K562 (cell line): ENCODE measurements around the gene RINT1. TPM values are rescaled to one million over a fixed set of nuclear protein-coding genes. Genes with fewer than 3 reads are reported as not detected.

Experiments
- ATAC-seq: fragments of 200-7000 bp; cut with Tn5 transposase; 3 replicates; pipeline ENCODE4 v1.9.1; 2020; ENCODE audit warnings: moderate library complexity
- BruUV-seq: library from RNA; stranded (reverse); fragments of 400-500 nt; replicated peaks from 2 replicates; lab custom pipeline; 2021; lab: Mats Ljungman, UMichigan
- CTCF ChIA-PET: fragments of 300-600 bp; formaldehyde crosslinking; extraction: SDS; loops from one replicate; lab custom pipeline; 2021; ENCODE audit warnings: low intra/inter-chr PET ratio; lab: Yijun Ruan, JAX
- POLR2A ChIA-PET: fragments of 300-600, 350-650 bp; sonication (Branson Sonifier 250); formaldehyde crosslinking; extraction: SDS; loops from one replicate; lab custom pipeline; 2021; ENCODE audit warnings: antibody characterized with exemption, inconsistent platforms; lab: Yijun Ruan, JAX
- DNase-seq, 4 experiments: peaks; one replicate each; pipeline versions ENCODE4 v3.0.0 to v3.0.0-alpha.2; 2011 to 2018; ENCODE audit warnings: low spot score in 3 of 4, mixed read lengths in 3 of 4; ENCODE audit errors: extremely low read depth in 1 of 4
- FAIRE-seq: peaks from 2 replicates; lab custom pipeline; 2011; peaks lifted over from hg19 to GRCh38; lab: Jason Lieb, UNC
- H2AFZ ChIP-seq: 2 replicates; pipeline ENCODE4 v1.6.0; 2011; ENCODE audit warnings: low read depth, low read length, control low read depth, inconsistent platforms
- H3K27ac ChIP-seq: fragments of 200-600 bp; 3 replicates; pipeline ENCODE4 v1.8.0; 2011; ENCODE audit warnings: low read depth, mild to moderate bottlenecking, control low read depth, inconsistent platforms, low read length, moderate library complexity, mixed read lengths; ENCODE audit errors: extremely low read depth
- H3K27me3 ChIP-seq, 2 experiments: fragments of 300-600 bp in 1 of 2; 2 replicates in 1 of 2; 3 replicates in 1 of 2; pipeline versions ENCODE4 v1.6.0 to v1.8.0; 2011; ENCODE audit warnings: inconsistent platforms in 2 of 2, low read length in 2 of 2, mild to moderate bottlenecking in 1 of 2, mixed read lengths in 1 of 2, moderate library complexity in 1 of 2; ENCODE audit not compliant: control insufficient read depth in 2 of 2, insufficient read depth in 2 of 2
- H3K36me3 ChIP-seq: fragments of 300-600 bp; 3 replicates; pipeline ENCODE4 v1.8.0; 2011; ENCODE audit warnings: mild to moderate bottlenecking, low read length, inconsistent platforms; ENCODE audit not compliant: control insufficient read depth, insufficient read depth
- H3K4me1 ChIP-seq, 2 experiments: fragments of 200-600 bp in 1 of 2; replicated peaks in 1 of 2; 2 replicates in 1 of 2; 3 replicates in 1 of 2; pipeline versions ENCODE4 v1.5.1 to v1.8.0; 2011; ENCODE audit warnings: inconsistent platforms in 2 of 2, low read length in 2 of 2, mild to moderate bottlenecking in 1 of 2, mixed read lengths in 1 of 2, moderate library complexity in 1 of 2; ENCODE audit not compliant: control insufficient read depth in 2 of 2, insufficient read depth in 2 of 2
- H3K4me2 ChIP-seq: 2 replicates; pipeline ENCODE4 v1.6.1; 2011; ENCODE audit warnings: low read length, control low read depth, inconsistent platforms, mixed read lengths; ENCODE audit not compliant: insufficient read depth
- H3K4me3 ChIP-seq: fragments of 200-600 bp; sonication (generic), shearing (Covaris generic); 2 replicates; pipeline ENCODE4 v1.5.1; 2016; ENCODE audit warnings: control low read depth, inconsistent platforms
- H3K79me2 ChIP-seq: fragments of 200-600 bp; 3 replicates; pipeline ENCODE4 v1.8.0; 2011; ENCODE audit warnings: low read length, inconsistent platforms; ENCODE audit not compliant: control insufficient read depth, insufficient read depth
- H3K9ac ChIP-seq, 2 experiments: 2 replicates each; pipeline versions ENCODE4 v1.6.0 to v1.6.1; 2011; ENCODE audit warnings: low read depth in 2 of 2, low read length in 2 of 2, control low read depth in 1 of 2, inconsistent platforms in 1 of 2, mild to moderate bottlenecking in 1 of 2, mixed read lengths in 1 of 2; ENCODE audit not compliant: insufficient read depth in 1 of 2
- H3K9me1 ChIP-seq: one replicate; pipeline ENCODE4 v1.6.0; 2011; ENCODE audit warnings: inconsistent platforms, mild to moderate bottlenecking, low read length, moderate library complexity; ENCODE audit not compliant: control insufficient read depth, insufficient read depth
- H3K9me3 ChIP-seq: replicated peaks from 2 replicates; pipeline ENCODE4 v1.5.1; 2011; ENCODE audit warnings: low read depth, low read length, inconsistent platforms; ENCODE audit not compliant: control insufficient read depth, insufficient read depth
- H4K20me1 ChIP-seq: replicated peaks from 2 replicates; pipeline ENCODE4 v1.6.1; 2011; ENCODE audit warnings: low read length, inconsistent platforms, mixed read lengths; ENCODE audit not compliant: control insufficient read depth, insufficient read depth
- ATF6 ChIP-seq: sonication (generic); formaldehyde crosslinking; IDR thresholded peaks from 2 replicates; pipeline ENCODE4 v1.4.0; 2020; ENCODE audit warnings: mild to moderate bottlenecking, missing genetic modification reagents
- ATF7 ChIP-seq: fragments of 450-650 bp; IDR thresholded peaks from 2 replicates; pipeline ENCODE4 v1.7.1; 2014; ENCODE audit warnings: mild to moderate bottlenecking, moderate library complexity
- E2F1 ChIP-seq: sonication (generic); formaldehyde crosslinking; IDR thresholded peaks from 2 replicates; pipeline ENCODE4 v1.8.1; 2023; ENCODE audit warnings: mild to moderate bottlenecking, missing genetic modification reagents, moderate library complexity
- HNRNPK ChIP-seq: fragments of 200-400 bp; formaldehyde crosslinking; IDR thresholded peaks from one replicate; pipeline ENCODE4 v1.6.1; 2018; ENCODE audit warnings: mild to moderate bottlenecking, low read depth, low read length; ENCODE audit not compliant: poor library complexity, severe bottlenecking
- ILK ChIP-seq: fragments of 450-650 bp; IDR thresholded peaks from 2 replicates; pipeline ENCODE4 v1.6.1; 2016; ENCODE audit warnings: missing genetic modification characterization, low read depth, mild to moderate bottlenecking, missing compliant biosample characterization, moderate library complexity, borderline replicate concordance
- IRF1 ChIP-seq: sonication (generic); formaldehyde crosslinking; IDR thresholded peaks from 2 replicates; pipeline ENCODE4 v1.8.0; 2022; ENCODE audit warnings: missing genetic modification reagents, mild to moderate bottlenecking, borderline replicate concordance
- MAZ ChIP-seq, 2 experiments: fragments of 450-650 bp in 1 of 2; sonication (generic) in 1 of 2; formaldehyde crosslinking; IDR thresholded peaks in 1 of 2; conservative IDR thresholded peaks in 1 of 2; 2 replicates each; pipeline versions ENCODE4 v1.4.0 to v1.5.0; 2020; ENCODE audit warnings: mild to moderate bottlenecking in 1 of 2, missing genetic modification reagents in 1 of 2
- RBM25 ChIP-seq: fragments of 200-400 bp; formaldehyde crosslinking; IDR thresholded peaks from 2 replicates; pipeline ENCODE4 v1.6.1; 2018; ENCODE audit warnings: low read length, low read depth, moderate library complexity; ENCODE audit not compliant: severe bottlenecking
- ZNF75A ChIP-seq: fragments of 450-650 bp; formaldehyde crosslinking; IDR thresholded peaks from 2 replicates; pipeline ENCODE4 v1.4.0; 2020; ENCODE audit warnings: mild to moderate bottlenecking
- WGBS: fragments of 100-300 bp; shearing (Covaris generic); methylation state at CpG from one replicate; pipeline ENCODE4 v1.1.6; 2016; ENCODE audit warnings: low coverage, mixed read lengths; ENCODE audit not compliant: insufficient coverage; ENCODE audit errors: missing lambda C conversion rate; 5-methylcytosine and 5-hydroxymethylcytosine counted together
- in situ Hi-C: fragments of 300-500 bp; cut with MboI; formaldehyde crosslinking; loops from 4 replicates; pipeline ENCODE4 v1.15.0; 2018; ENCODE audit warnings: inconsistent platforms, mixed read lengths
- intact Hi-C: fragments of 100-400 bp; cut with micrococcal nuclease; formaldehyde crosslinking; loops from 2 replicates; pipeline ENCODE4 v1.14.2; 2022
- polyA plus RNA-seq, 8 experiments: library from polyadenylated mRNA; depleted of rRNA in 4 of 8; stranded (reverse) in 5 of 8; unstranded in 3 of 8; fragments of >200 nt; fragmentation: Nextera tagmentation in 2 of 8; fragmentation: Illumina TruSeq in 1 of 8; extraction: Ambion mirVana in 2 of 8; extraction: Trizol in 1 of 8; gene quantifications; 2 replicates each; pipeline versions ENCODE4 v1.2.1 to v1.2.3, GENCODE V29; 2011 to 2014; ENCODE audit warnings: inconsistent platforms in 1 of 8, missing spikeins in 1 of 8
- total RNA-seq, 7 experiments: library from RNA; depleted of rRNA in 6 of 7; stranded (reverse); fragments of >200 nt in 6 of 7; fragmentation: Illumina TruSeq in 2 of 7; extraction: Trizol in 2 of 7; gene quantifications; 2 replicates each; pipeline versions ENCODE4 v1.2.1 to v1.2.3, GENCODE V29; 2011 to 2021; ENCODE audit warnings: low replicate concordance in 1 of 7
- TF ChIP-seq, protein P1 (sequence below): sonication (generic); formaldehyde crosslinking; IDR thresholded peaks from 2 replicates; pipeline ENCODE4 v1.5.0; 2020; ENCODE audit warnings: missing genetic modification reagents
- TF ChIP-seq, protein P2 (sequence below): fragments of 250-450 bp; sonication (Bioruptor Pico); IDR thresholded peaks from 2 replicates; pipeline ENCODE4 v1.8.0; 2021; ENCODE audit warnings: borderline replicate concordance, mild to moderate bottlenecking, moderate library complexity; ENCODE audit not compliant: poor library complexity, severe bottlenecking
- TF ChIP-seq, protein P3 (sequence below): sonication (generic); formaldehyde crosslinking; IDR thresholded peaks from 2 replicates; pipeline ENCODE4 v1.8.0; 2022; ENCODE audit warnings: mild to moderate bottlenecking, low read depth, missing genetic modification reagents

Gene RINT1
- total and polyA plus RNA-seq, 9 of the 15 experiments (the other 6 are each of a cell fraction or from before 2014, with no cell fraction given), result 21.3 to 74.3 (median 27.4) TPM

- peak; percentile 55 for FAIRE-seq
- Histone ChIP-seq H4K20me1 (no peaks in the 10 kb centered on the region), H2AFZ (peak overlapping the region; percentile 93), H3K36me3 (peaks cover 37% of the 10 kb centered on the region), H3K4me3 (peak overlapping the region; percentile 98), H3K27me3 (no peaks in the 10 kb centered on the region), H3K79me2 (peaks cover 57% of the 10 kb centered on the region), H3K27ac (peak overlapping the region; percentile 86), H3K9ac (peak overlapping the region; percentile 91 to 100), H3K4me1 (peaks cover 17 to 29% of the 10 kb centered on the region in 2 experiments; a peak in 3 of 5 replicates), H3K9me3 (no peaks in the 10 kb centered on the region), H3K9me1 (no peaks in the 10 kb centered on the region), H3K4me2 (peak overlapping the region; percentile 98)
- intact Hi-C loops (loop anchor here (10.0 kb wide), 1 partner anchor 506 kb away; the partner anchor contains the start of gene KMT2E), in situ Hi-C loops (no loop called here)
- ChIA-PET POLR2A (interaction anchor here (1.0 to 2.3 kb wide), 3 partner anchors 9 to 11 kb away, joined by 5 to 16 read pairs (median 7); partner anchors contain the start of gene RINT1), CTCF (interaction anchor here (0.6 kb wide), 1 partner anchor 72 kb away, joined by 3 read pairs; no protein-coding TSS in a partner anchor)
- no TSS peak for BruUV-seq
- DNase-seq, result peak in 2 of 4 experiments; percentile 76 to 84
- WGBS, result 8% methylated on average over 25 of the region's 25 CpGs
- ATAC-seq, result peak; percentile 71
- no peak for TF ChIP-seq ZNF75A (CRISPR knock-in tag)
- TF ChIP-seq, protein P1, sequence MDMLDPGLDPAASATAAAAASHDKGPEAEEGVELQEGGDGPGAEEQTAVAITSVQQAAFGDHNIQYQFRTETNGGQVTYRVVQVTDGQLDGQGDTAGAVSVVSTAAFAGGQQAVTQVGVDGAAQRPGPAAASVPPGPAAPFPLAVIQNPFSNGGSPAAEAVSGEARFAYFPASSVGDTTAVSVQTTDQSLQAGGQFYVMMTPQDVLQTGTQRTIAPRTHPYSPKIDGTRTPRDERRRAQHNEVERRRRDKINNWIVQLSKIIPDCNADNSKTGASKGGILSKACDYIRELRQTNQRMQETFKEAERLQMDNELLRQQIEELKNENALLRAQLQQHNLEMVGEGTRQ (CRISPR knock-in tag), result peak; percentile 71
- TF ChIP-seq ILK, result no peak
- TF ChIP-seq, protein P2, sequence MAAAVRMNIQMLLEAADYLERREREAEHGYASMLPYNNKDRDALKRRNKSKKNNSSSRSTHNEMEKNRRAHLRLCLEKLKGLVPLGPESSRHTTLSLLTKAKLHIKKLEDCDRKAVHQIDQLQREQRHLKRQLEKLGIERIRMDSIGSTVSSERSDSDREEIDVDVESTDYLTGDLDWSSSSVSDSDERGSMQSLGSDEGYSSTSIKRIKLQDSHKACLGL (CRISPR knock-in tag), result peak; percentile 81
- peak; percentile 52; the same call in 1 of the 2 replicates for TF ChIP-seq ATF6 (CRISPR knock-in tag)
- TF ChIP-seq, protein P3, sequence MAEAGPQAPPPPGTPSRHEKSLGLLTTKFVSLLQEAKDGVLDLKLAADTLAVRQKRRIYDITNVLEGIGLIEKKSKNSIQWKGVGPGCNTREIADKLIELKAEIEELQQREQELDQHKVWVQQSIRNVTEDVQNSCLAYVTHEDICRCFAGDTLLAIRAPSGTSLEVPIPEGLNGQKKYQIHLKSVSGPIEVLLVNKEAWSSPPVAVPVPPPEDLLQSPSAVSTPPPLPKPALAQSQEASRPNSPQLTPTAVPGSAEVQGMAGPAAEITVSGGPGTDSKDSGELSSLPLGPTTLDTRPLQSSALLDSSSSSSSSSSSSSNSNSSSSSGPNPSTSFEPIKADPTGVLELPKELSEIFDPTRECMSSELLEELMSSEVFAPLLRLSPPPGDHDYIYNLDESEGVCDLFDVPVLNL (CRISPR knock-in tag), result peak; percentile 63; the same call in 1 of the 2 replicates
- peak; percentile 39; the same call in 1 of the 2 replicates for TF ChIP-seq E2F1
- no peak; a peak in 1 of 4 replicates for TF ChIP-seq MAZ (CRISPR knock-in tag; conservative IDR thresholded peaks at IDR 0.05 in 1 of 2, IDR thresholded peaks at IDR 0.05 in 1 of 2)
- TF ChIP-seq IRF1 (CRISPR knock-in tag), result peak; percentile 87; the same call in 1 of the 2 replicates
- TF ChIP-seq HNRNPK, result no peak
- no peak for TF ChIP-seq ATF7
- no peak for TF ChIP-seq RBM25
Measured at GRCh38 chr7:105521027-105521716, 10.8 kb upstream of the RINT1 start.
